ENCODE measurements around the gene VPS37B.

Gene VPS37B

DNA sequence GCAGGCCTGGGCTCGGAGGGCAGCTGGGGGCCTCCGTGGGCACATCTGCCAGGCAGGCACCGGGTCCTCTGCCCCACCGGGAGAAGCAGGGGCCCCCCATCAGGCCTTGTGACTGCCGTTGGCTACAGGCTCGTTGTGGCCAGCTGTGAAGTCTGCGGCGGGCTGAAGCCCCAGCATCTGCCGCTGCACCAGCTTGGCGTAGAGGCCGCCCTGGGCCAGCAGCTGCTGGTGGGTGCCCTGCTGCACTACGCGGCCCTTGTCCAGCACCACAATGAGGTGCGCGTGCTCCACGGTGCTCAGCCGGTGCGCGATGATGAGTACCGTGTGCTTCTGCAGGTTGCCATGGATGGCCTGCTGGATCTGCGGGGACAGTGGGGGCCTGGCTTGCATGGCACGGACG, 33.9 kb upstream of the VPS37B start:
- no peaks in the 10 kb centered on the region for H3K9me3 ChIP-seq (ENCODE audit: control insufficient read depth, low read length)
- H2AFZ ChIP-seq: no peak overlapping the region
- no peaks in the 10 kb centered on the region for H3K4me1 ChIP-seq
- TF ChIP-seq, protein P1, sequence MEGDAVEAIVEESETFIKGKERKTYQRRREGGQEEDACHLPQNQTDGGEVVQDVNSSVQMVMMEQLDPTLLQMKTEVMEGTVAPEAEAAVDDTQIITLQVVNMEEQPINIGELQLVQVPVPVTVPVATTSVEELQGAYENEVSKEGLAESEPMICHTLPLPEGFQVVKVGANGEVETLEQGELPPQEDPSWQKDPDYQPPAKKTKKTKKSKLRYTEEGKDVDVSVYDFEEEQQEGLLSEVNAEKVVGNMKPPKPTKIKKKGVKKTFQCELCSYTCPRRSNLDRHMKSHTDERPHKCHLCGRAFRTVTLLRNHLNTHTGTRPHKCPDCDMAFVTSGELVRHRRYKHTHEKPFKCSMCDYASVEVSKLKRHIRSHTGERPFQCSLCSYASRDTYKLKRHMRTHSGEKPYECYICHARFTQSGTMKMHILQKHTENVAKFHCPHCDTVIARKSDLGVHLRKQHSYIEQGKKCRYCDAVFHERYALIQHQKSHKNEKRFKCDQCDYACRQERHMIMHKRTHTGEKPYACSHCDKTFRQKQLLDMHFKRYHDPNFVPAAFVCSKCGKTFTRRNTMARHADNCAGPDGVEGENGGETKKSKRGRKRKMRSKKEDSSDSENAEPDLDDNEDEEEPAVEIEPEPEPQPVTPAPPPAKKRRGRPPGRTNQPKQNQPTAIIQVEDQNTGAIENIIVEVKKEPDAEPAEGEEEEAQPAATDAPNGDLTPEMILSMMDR (IDR thresholded peaks at IDR 0.05): no peak
- H3K9ac ChIP-seq: no peak overlapping the region
- no peaks in the 10 kb centered on the region for H3K36me3 ChIP-seq (ENCODE audit: control insufficient read depth, insufficient read depth, low read length)
- H3K27ac ChIP-seq: no peak overlapping the region
- H3K4me3 ChIP-seq (ENCODE audit: low read depth, low read length): no peak overlapping the region
- H3K4me2 ChIP-seq (ENCODE audit: low read length): no peak overlapping the region
- no peaks in the 10 kb centered on the region for H3K27me3 ChIP-seq (ENCODE audit: control insufficient read depth, insufficient read depth, low read length)
- H3K79me2 ChIP-seq: no peaks in the 10 kb centered on the region

DNA sequence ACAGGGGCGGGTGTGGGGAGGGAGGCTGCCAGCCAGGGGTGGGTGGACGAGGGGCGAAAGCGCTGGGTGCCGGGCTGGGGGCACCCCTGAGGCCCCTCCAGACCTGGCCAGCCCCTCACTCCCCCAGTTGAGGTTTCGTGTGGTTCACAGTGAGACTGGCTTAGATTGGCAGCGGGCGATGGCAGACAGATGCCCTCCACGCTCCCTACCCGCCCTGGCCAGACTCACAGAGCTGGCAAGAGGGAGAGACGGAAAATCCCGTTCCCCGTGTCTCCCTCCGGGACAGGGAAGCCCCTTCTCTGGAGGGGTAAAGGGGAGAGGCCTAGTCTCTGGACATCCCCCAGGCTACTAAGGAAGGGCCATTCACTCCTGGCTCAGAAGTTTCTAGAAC, 33.2 kb upstream of the VPS37B start:
- H3K27ac ChIP-seq: no peak overlapping the region
- no peak overlapping the region for H3K4me3 ChIP-seq (ENCODE audit: low read depth, low read length)
- H3K4me1 ChIP-seq: no peaks in the 10 kb centered on the region
- H3K9ac ChIP-seq: no peak overlapping the region
- TF ChIP-seq, protein P1 (IDR thresholded peaks at IDR 0.05): no peak
- H3K9me3 ChIP-seq (ENCODE audit: control insufficient read depth, low read length): no peaks in the 10 kb centered on the region
- no peak overlapping the region for H3K4me2 ChIP-seq (ENCODE audit: low read length)
- H3K27me3 ChIP-seq (ENCODE audit: control insufficient read depth, insufficient read depth, low read length): no peaks in the 10 kb centered on the region
- no peaks in the 10 kb centered on the region for H3K36me3 ChIP-seq (ENCODE audit: control insufficient read depth, insufficient read depth, low read length)
- no peaks in the 10 kb centered on the region for H3K79me2 ChIP-seq
- no peak overlapping the region for H2AFZ ChIP-seq

DNA sequence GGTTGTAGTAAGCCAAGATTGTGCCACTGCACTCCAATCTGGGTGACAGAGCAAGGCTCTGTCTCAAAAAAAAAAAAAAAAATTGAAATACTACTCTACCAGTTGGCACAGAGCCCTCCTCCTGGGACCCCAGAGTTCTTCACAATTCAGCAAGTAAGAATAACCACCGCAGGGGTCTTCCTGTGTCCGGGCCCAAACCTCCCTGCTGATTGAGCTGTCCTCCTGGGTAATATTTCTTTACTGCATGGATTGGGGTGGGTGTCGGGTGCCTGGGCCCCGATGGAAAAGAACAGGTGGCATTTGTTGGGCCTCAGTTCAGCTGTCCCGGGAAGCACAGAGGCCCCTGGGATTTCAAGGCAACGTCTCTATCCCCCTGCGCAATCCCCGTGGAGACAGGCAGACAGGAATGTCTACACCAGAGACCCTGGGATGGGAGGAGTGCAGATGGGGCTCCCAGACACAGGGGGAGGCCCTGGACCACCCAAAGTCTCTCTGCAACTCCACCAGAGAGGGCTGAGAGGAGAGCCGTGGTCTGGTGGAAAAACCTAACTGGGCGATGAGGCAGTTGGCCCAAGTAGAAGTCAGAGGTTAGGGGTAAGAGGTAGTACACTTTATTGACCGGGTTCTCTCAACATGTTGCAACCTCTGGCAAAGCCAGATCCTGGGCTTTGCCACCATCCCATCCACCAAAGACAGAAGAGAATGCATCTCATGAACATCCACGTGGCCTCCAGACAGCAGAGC, 32.7 kb upstream of the VPS37B start:
- no peak overlapping the region for H3K4me2 ChIP-seq (ENCODE audit: low read length)
- H2AFZ ChIP-seq: no peak overlapping the region
- H3K79me2 ChIP-seq: no peaks in the 10 kb centered on the region
- TF ChIP-seq, protein P1 (IDR thresholded peaks at IDR 0.05): no peak
- no peaks in the 10 kb centered on the region for H3K4me1 ChIP-seq
- H3K36me3 ChIP-seq (ENCODE audit: control insufficient read depth, insufficient read depth, low read length): no peaks in the 10 kb centered on the region
- H3K9me3 ChIP-seq (ENCODE audit: control insufficient read depth, low read length): no peaks in the 10 kb centered on the region
- no peak overlapping the region for H3K9ac ChIP-seq
- no peaks in the 10 kb centered on the region for H3K27me3 ChIP-seq (ENCODE audit: control insufficient read depth, insufficient read depth, low read length)
- no peak overlapping the region for H3K4me3 ChIP-seq (ENCODE audit: low read depth, low read length)
- H3K27ac ChIP-seq: no peak overlapping the region

- no peak overlapping the region for H3K27ac ChIP-seq
- TF ChIP-seq, protein P1 (IDR thresholded peaks at IDR 0.05): no peak
These were observed 32.0 kb upstream of the VPS37B start for GRCh38 chr12:122927756-122928403.

More at GRCh38 chr12:122927756-122928403, 32.0 kb upstream of the VPS37B start:
- Histone ChIP-seq H3K9me3 (ENCODE audit: control insufficient read depth, low read length) (no peaks in the 10 kb centered on the region), H3K36me3 (ENCODE audit: control insufficient read depth, insufficient read depth, low read length) (no peaks in the 10 kb centered on the region), H3K27me3 (ENCODE audit: control insufficient read depth, insufficient read depth, low read length) (no peaks in the 10 kb centered on the region), H3K79me2 (no peaks in the 10 kb centered on the region), H3K9ac (no peak overlapping the region), H2AFZ (no peak overlapping the region), H3K4me2 (ENCODE audit: low read length) (no peak overlapping the region), H3K4me1 (no peaks in the 10 kb centered on the region), H3K4me3 (ENCODE audit: low read depth, low read length) (no peak overlapping the region)

All from parathyroid adenoma (tissue), 2 donors.